Aorta (tissue), 5 donors: Measurements from ENCODE around the gene LEUTX. TPM values are rescaled to one million over a fixed set of nuclear protein-coding genes. Genes with fewer than 3 reads are reported as not detected.

Experiments
- ATAC-seq: fragments of 200-7000 bp; cut with Tn5 transposase; one replicate; pipeline ENCODE4 v1.9.1; 2022; ENCODE audit warnings: moderate library complexity; ENCODE audit not compliant: low FRiP score
- DNase-seq, 2 donors: peaks; one replicate each; pipeline ENCODE4 v3.0.0-alpha.2; 2020
- H3K27ac ChIP-seq, 2 donors: one replicate each; pipeline ENCODE4 v1.5.1; 2013; ENCODE audit warnings: low read length in 2 of 2, mild to moderate bottlenecking in 2 of 2, moderate library complexity in 2 of 2, control low read depth in 1 of 2, inconsistent platforms in 1 of 2, low read depth in 1 of 2
- H3K27me3 ChIP-seq, 2 donors: one replicate each; pipeline ENCODE4 v1.6.1; 2013; ENCODE audit warnings: control low read depth in 1 of 2, low read length in 1 of 2, mild to moderate bottlenecking in 1 of 2, moderate library complexity in 1 of 2; ENCODE audit not compliant: insufficient read depth in 2 of 2, control insufficient read depth in 1 of 2
- H3K36me3 ChIP-seq, 2 donors: one replicate each; pipeline ENCODE4 v1.6.1; 2013; ENCODE audit warnings: control low read depth in 1 of 2, low read length in 1 of 2, mild to moderate bottlenecking in 1 of 2; ENCODE audit not compliant: insufficient read depth in 2 of 2, control insufficient read depth in 1 of 2
- H3K4me1 ChIP-seq, 2 donors: one replicate each; pipeline ENCODE4 v1.6.1; 2013; ENCODE audit warnings: low read length in 2 of 2, control low read depth in 1 of 2, mild to moderate bottlenecking in 1 of 2, moderate library complexity in 1 of 2; ENCODE audit not compliant: insufficient read depth in 2 of 2, control insufficient read depth in 1 of 2
- H3K4me3 ChIP-seq, 2 donors: one replicate each; pipeline ENCODE4 v1.5.1; 2013; ENCODE audit warnings: low read length in 2 of 2, control low read depth in 1 of 2, mild to moderate bottlenecking in 1 of 2
- H3K9me3 ChIP-seq: one replicate; pipeline ENCODE4 v1.6.1; 2013; ENCODE audit warnings: mild to moderate bottlenecking, low read length; ENCODE audit not compliant: control insufficient read depth
- WGBS, 2 donors: extraction: QIAGEN DNeasy Blood & Tissue Kit; methylation state at CpG; one replicate each; pipeline ENCODE4 v1.1.7; 2013; 5-methylcytosine and 5-hydroxymethylcytosine counted together
- intact Hi-C, 2 donors: fragments of 100-400 bp; cut with DNase I; formaldehyde crosslinking; loops; one replicate each; pipeline versions ENCODE4 v1.14.2 to v1.15.0; 2022
- polyA plus RNA-seq, 2 donors: library from polyadenylated mRNA; stranded (reverse); fragments of 200-250 nt; gene quantifications; one replicate each; pipeline ENCODE4 v1.2.3, GENCODE V29; 2013
- total RNA-seq, 2 donors: library from RNA; stranded (reverse); fragmentation: NEBNext Ultra II Directional; extraction: Animal tissue kit (Norgen Biotek cat#: 25700); gene quantifications; one replicate each; pipeline ENCODE4 v1.2.1, GENCODE V29; 2021
- donor health status: healthy with polysubstance abuse.
- donor health status: Bipolar disorder and iron deficiency.
- donor health status: DM: no; HTN: no; CAD: no.
- donor health status: DM: no; HTN: no; CAD: no.
- donor health status: DM: yes; HTN: yes; CAD: no.

LEUTX gene
- total and polyA plus RNA-seq, 4 donors: not detected

DNA sequence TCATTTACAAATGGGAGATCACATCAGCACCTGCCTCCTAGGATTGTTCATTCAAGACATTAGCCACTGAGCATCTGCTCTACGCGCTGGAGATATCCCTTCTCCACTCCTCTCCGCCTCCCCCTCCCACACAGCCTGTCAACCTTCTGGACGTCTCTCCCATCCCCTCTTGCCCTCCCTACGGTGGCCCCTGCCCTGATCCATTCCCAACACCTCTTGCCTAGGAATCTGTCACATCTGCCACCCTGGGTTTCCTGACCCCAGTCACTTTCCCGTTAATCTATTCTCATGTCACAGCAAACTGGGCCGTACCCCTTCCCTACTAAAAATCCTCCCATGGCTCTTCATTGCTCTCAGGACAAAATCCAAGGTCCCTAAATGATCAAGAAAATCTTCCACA is 45.0 kb downstream of the LEUTX start:
- WGBS, 2 donors: 14 to 20% methylated on average over 7 of the region's 7 CpGs
- no peak for ATAC-seq
- no peak overlapping the region for H3K27ac ChIP-seq
- no peaks in the 10 kb centered on the region for H3K27me3 ChIP-seq
- DNase-seq: no peak
- H3K4me3 ChIP-seq: peak overlapping the region; percentile 40 to 75
- no peaks in the 10 kb centered on the region for H3K4me1 ChIP-seq
- H3K9me3 ChIP-seq: no peaks in the 10 kb centered on the region
- intact Hi-C loops: no loop called here
- no peaks in the 10 kb centered on the region for H3K36me3 ChIP-seq

DNA sequence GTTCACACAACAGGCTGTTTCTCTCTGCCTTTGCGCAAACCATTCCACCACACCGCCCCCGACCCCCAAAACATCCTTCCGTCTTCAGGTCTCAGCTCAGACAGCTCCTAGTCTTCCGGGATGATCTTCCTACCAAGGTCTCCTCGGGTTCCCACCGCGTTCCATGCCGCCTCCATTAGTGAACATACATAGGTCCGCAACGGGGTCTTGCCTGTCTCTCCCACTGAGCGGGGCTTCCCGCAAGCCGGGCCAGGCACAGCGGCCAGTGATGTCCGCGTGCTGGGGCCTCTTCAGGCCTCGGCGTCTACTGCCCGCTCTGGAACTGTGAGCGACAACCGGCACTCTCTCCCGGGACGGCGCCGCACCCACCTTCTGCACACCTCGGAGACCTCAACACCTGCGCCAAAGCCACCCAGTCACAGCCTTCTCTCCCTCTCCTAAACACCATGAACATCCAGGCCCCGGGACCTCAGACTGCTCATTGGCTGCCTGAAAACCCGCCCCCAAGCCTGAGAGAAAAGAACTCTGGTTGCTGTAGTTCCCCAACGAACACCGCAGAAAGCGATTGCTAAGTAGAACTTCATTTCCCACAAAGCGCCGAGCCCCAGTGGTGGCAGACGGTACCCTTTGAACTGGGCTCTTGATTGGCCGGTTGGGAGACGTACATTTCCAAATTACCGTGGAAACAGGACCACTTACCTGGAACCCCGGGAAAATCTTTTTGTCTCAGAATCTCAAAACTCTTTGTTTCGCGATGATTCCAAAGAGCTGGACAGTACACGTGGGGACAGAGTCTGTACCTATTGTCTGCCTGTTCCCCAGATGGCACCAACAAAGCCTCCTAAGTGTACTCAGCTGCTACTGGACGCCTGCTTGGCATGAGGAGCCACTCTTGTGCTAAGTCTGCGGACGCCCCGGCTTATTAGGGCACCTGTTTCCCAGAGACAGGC is 45.8 kb downstream of the LEUTX start:
- Histone ChIP-seq H3K4me3 (peak overlapping the region; percentile 40 to 75), H3K27ac (peak overlapping the region in 1 of 2 donors; percentile 0), H3K4me1 (no peaks in the 10 kb centered on the region), H3K9me3 (no peaks in the 10 kb centered on the region), H3K27me3 (no peaks in the 10 kb centered on the region), H3K36me3 (no peaks in the 10 kb centered on the region)
- DNase-seq (peak; percentile 92 to 93), ATAC-seq (peak; percentile 96)
- WGBS, 2 donors: 4 to 5% methylated on average over 47 of the region's 47 CpGs
- intact Hi-C loops: no loop called here

- intact Hi-C loops: no loop called here
- H3K27me3 ChIP-seq: no peaks in the 10 kb centered on the region
- no peak for DNase-seq
- H3K4me1 ChIP-seq: no peaks in the 10 kb centered on the region
- H3K36me3 ChIP-seq: no peaks in the 10 kb centered on the region
- 76 to 82% methylated on average over 11 of the region's 11 CpGs for WGBS, 2 donors
- no peak overlapping the region for H3K4me3 ChIP-seq
- ATAC-seq: no peak
- no peak overlapping the region for H3K27ac ChIP-seq
- H3K9me3 ChIP-seq: no peaks in the 10 kb centered on the region
Measured at GRCh38 chr19:39825093-39825463, 46.4 kb downstream of the LEUTX start.

DNA sequence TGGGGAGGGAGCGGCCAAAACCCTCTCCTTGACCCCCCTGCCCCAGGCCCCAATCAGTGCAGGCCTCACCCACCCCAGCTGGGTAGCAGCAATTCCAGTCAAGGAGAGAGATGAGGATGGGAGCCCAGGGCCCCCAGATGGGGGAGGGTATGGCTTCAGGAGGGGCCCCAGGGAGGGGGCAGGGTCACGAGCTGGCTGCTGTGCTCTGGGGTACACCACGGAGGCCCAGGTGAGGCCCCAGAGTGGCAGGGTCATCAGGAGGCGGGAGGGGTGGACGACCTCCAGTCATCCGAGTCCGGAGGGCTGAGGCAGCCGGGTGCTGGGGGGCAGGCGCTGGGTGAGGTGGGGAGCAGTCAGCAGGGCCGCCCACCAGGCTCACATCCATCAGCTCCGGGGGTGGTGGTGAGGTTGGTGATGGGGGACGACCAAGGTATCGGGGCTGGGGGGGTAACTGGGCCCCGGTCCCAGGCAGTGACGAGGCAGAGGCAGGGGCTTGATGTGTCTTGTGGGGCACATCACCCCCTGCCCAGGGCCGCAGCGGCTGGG is 47.0 kb downstream of the LEUTX start:
- no peak overlapping the region for H3K4me3 ChIP-seq

DNA sequence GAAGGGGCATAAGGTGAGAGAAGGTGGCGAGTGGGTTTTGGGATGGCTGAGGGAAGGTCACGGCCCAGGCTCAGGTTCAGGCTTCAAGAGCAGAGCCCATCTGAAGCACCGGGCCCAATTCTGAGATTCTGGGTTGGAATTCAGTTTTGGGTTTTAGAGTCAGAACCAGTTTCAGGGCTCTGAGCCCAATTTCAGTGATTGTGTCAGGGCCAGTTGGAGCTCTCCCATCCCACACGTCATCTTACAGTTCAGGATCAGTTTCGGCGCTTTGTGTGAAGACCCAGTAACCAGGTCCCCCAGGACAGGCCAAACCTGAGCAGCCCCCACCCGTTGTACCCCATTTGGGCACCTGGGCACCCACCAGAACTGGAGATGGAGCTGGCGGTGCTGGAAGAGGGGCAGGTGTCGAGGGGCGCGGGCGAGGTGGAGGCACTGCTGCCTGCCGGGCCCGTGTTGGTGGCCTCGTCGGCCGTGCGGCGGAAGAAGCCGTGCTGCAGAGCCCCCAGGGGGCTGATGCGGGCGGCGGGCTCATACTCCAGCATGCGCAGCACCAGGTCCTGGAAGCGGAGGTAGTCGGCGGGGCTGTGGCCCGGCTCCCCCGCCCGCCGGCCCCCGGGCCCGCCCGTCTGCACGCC is 47.8 kb downstream of the LEUTX start:
- Histone ChIP-seq H3K4me3 (no peak overlapping the region), H3K27ac (no peak overlapping the region), H3K27me3 (no peaks in the 10 kb centered on the region), H3K4me1 (no peaks in the 10 kb centered on the region), H3K9me3 (no peaks in the 10 kb centered on the region), H3K36me3 (peaks cover 0 to 2% of the 10 kb centered on the region in 2 donors)
- 88 to 91% methylated on average over 34 to 35 of the region's 35 CpGs for WGBS, 2 donors
- intact Hi-C loops: no loop called here
- DNase-seq: no peak
- ATAC-seq: no peak

More for the DNA sequence above, 47.0 kb downstream of the LEUTX start:
- WGBS, 2 donors: 80 to 84% methylated on average over 15 to 17 of the region's 17 CpGs
- intact Hi-C loops: no loop called here
- DNase-seq (no peak), ATAC-seq (no peak)
- Histone ChIP-seq H3K4me1 (no peaks in the 10 kb centered on the region), H3K36me3 (peaks cover 0 to 2% of the 10 kb centered on the region in 2 donors), H3K27ac (no peak overlapping the region), H3K27me3 (no peaks in the 10 kb centered on the region), H3K9me3 (no peaks in the 10 kb centered on the region)

DNA sequence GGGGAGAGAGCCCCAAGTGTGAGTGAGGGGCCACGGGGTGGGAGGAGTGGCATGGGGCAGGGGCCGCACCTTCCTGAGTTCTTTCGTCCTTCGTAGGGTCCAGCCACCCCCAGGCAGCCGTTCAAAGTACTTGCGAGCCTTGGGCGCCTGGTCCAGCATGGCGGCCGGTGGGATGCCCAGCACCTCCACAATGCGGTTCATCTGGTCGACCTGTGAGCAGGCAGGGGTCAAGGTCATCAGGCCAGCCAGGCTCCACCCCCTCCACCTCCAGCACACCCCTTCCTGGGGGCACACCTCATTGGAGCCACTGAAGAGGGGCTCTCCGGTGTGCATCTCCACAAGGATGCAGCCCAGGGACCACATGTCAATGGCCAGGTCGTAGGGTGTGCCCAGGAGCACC is 48.6 kb downstream of the LEUTX start:
- Histone ChIP-seq H3K4me3 (no peak overlapping the region), H3K27ac (no peak overlapping the region), H3K27me3 (no peaks in the 10 kb centered on the region), H3K9me3 (no peaks in the 10 kb centered on the region), H3K36me3 (peaks cover 0 to 2% of the 10 kb centered on the region in 2 donors), H3K4me1 (no peaks in the 10 kb centered on the region)
- ATAC-seq: no peak
- DNase-seq: no peak
- 88 to 92% methylated on average over 10 to 13 of the region's 13 CpGs for WGBS, 2 donors
- intact Hi-C loops: no loop called here

- no peak overlapping the region for H3K4me3 ChIP-seq
- no peaks in the 10 kb centered on the region for H3K27me3 ChIP-seq
- H3K9me3 ChIP-seq: no peaks in the 10 kb centered on the region
- no peak overlapping the region for H3K27ac ChIP-seq
- H3K36me3 ChIP-seq: peaks cover 0 to 2% of the 10 kb centered on the region in 2 donors
- intact Hi-C loops: no loop called here
- no peak for ATAC-seq
- WGBS, 2 donors: 82% methylated on average over 26 of the region's 26 CpGs
- no peak for DNase-seq
- peaks cover 0 to 5% of the 10 kb centered on the region in 2 donors for H3K4me1 ChIP-seq
Measured at GRCh38 chr19:39828015-39828653, 49.5 kb downstream of the LEUTX start.

- ATAC-seq (no peak), DNase-seq (no peak)
- peaks cover 0 to 5% of the 10 kb centered on the region in 2 donors for H3K4me1 ChIP-seq
- no peaks in the 10 kb centered on the region for H3K9me3 ChIP-seq
- 75 to 78% methylated on average over 5 of the region's 5 CpGs for WGBS, 2 donors
- H3K4me3 ChIP-seq: no peak overlapping the region
- H3K27me3 ChIP-seq: no peaks in the 10 kb centered on the region
- intact Hi-C loops: no loop called here
- H3K36me3 ChIP-seq: peaks cover 0 to 2% of the 10 kb centered on the region in 2 donors
- H3K27ac ChIP-seq: no peak overlapping the region
Measured at GRCh38 chr19:39828654-39829032, 50.0 kb downstream of the LEUTX start.
